ENCODE results near the gene CEP290. TPM values are rescaled to one million over a fixed set of nuclear protein-coding genes. Genes with fewer than 3 reads are reported as not detected.
"Not testable (repeated sequence)": the region's sequence is repeated elsewhere in the genome, so short reads cannot be mapped to it uniquely, and the experiment has no call there.

CEP290 gene
- total RNA-seq, 1 experiment from 2014 or later: 14.1 TPM

GRCh38 chr12:88144037-88144436 is 2.1 kb upstream of the CEP290 start:
- intact Hi-C loops (cut with micrococcal nuclease; ENCODE audit: unreplicated experiment): no loop called here
- H3K27me3 Mint-ChIP-seq (ENCODE audit: unreplicated experiment): no peaks in the 10 kb centered on the region
- H3K36me3 Mint-ChIP-seq (ENCODE audit: insufficient read depth, unreplicated experiment): peaks cover 20% of the 10 kb centered on the region
- H3K9me3 Mint-ChIP-seq (ENCODE audit: low read depth, unreplicated experiment): no peaks in the 10 kb centered on the region
- DNase-seq: no peak
- no peak overlapping the region for H3K27ac Mint-ChIP-seq (ENCODE audit: unreplicated experiment)
- peaks cover 19% of the 10 kb centered on the region for H3K4me1 Mint-ChIP-seq (ENCODE audit: low read depth, unreplicated experiment)
- no peak overlapping the region for H3K4me3 Mint-ChIP-seq (ENCODE audit: low read depth, unreplicated experiment)
- no peak for TF ChIP-seq CTCF (IDR thresholded peaks at IDR 0.05; ENCODE audit: unreplicated experiment)
- CTCF ChIA-PET: no interaction called here
- no TSS peak for BruUV-seq (replicated peaks)

- peak overlapping the region; percentile 92 for H3K4me3 Mint-ChIP-seq (ENCODE audit: low read depth, unreplicated experiment)
- H3K27ac Mint-ChIP-seq (ENCODE audit: unreplicated experiment): peak overlapping the region; percentile 83
- TSS peak; percentile 38 for BruUV-seq (replicated peaks)
- no peaks in the 10 kb centered on the region for H3K27me3 Mint-ChIP-seq (ENCODE audit: unreplicated experiment)
- intact Hi-C loops (cut with micrococcal nuclease; ENCODE audit: unreplicated experiment): no loop called here
- CTCF ChIA-PET: interaction anchor here (1.0 kb wide), 2 partner anchors 251 to 438 kb away, joined by 3 to 5 read pairs; partner anchors contain the start of gene KITLG
- no peaks in the 10 kb centered on the region for H3K9me3 Mint-ChIP-seq (ENCODE audit: low read depth, unreplicated experiment)
- H3K36me3 Mint-ChIP-seq (ENCODE audit: insufficient read depth, unreplicated experiment): peaks cover 20% of the 10 kb centered on the region
- H3K4me1 Mint-ChIP-seq (ENCODE audit: low read depth, unreplicated experiment): peaks cover 19% of the 10 kb centered on the region
- TF ChIP-seq CTCF (IDR thresholded peaks at IDR 0.05; ENCODE audit: unreplicated experiment): no peak
- peak; percentile 19 for DNase-seq
Measured at GRCh38 chr12:88142610-88142991, 713 bp upstream of the CEP290 start.

GRCh38 chr12:88141425-88141773 is 489 bp downstream of the CEP290 start:
- DNase-seq: peak; percentile 2
- CTCF ChIA-PET: interaction anchor here (1.0 kb wide), 2 partner anchors 252 to 439 kb away, joined by 3 to 5 read pairs; partner anchors contain the start of gene KITLG
- TSS peak; percentile 78 for BruUV-seq (replicated peaks)
- peak overlapping the region; percentile 92 for H3K4me3 Mint-ChIP-seq (ENCODE audit: low read depth, unreplicated experiment)
- TF ChIP-seq CTCF (IDR thresholded peaks at IDR 0.05; ENCODE audit: unreplicated experiment): no peak
- no peaks in the 10 kb centered on the region for H3K9me3 Mint-ChIP-seq (ENCODE audit: low read depth, unreplicated experiment)
- intact Hi-C loops (cut with micrococcal nuclease; ENCODE audit: unreplicated experiment): no loop called here
- H3K4me1 Mint-ChIP-seq (ENCODE audit: low read depth, unreplicated experiment): peaks cover 17% of the 10 kb centered on the region
- peaks cover 24% of the 10 kb centered on the region for H3K36me3 Mint-ChIP-seq (ENCODE audit: insufficient read depth, unreplicated experiment)
- H3K27ac Mint-ChIP-seq (ENCODE audit: unreplicated experiment): peak overlapping the region; percentile 83
- H3K27me3 Mint-ChIP-seq (ENCODE audit: unreplicated experiment): no peaks in the 10 kb centered on the region

- H3K27ac Mint-ChIP-seq (ENCODE audit: unreplicated experiment); CTCF ChIA-PET; intact Hi-C loops (cut with micrococcal nuclease; ENCODE audit: unreplicated experiment); DNase-seq; H3K27me3 Mint-ChIP-seq (ENCODE audit: unreplicated experiment); H3K4me1 Mint-ChIP-seq (ENCODE audit: low read depth, unreplicated experiment); BruUV-seq (replicated peaks); H3K9me3 Mint-ChIP-seq (ENCODE audit: low read depth, unreplicated experiment); H3K4me3 Mint-ChIP-seq (ENCODE audit: low read depth, unreplicated experiment): not testable (repeated sequence)
- peaks cover 24% of the 10 kb centered on the region for H3K36me3 Mint-ChIP-seq (ENCODE audit: insufficient read depth, unreplicated experiment)
Measured at GRCh38 chr12:88139711-88140110, 2.2 kb downstream of the CEP290 start.

- H3K27me3 Mint-ChIP-seq (ENCODE audit: unreplicated experiment); BruUV-seq (replicated peaks); H3K4me3 Mint-ChIP-seq (ENCODE audit: low read depth, unreplicated experiment); H3K36me3 Mint-ChIP-seq (ENCODE audit: insufficient read depth, unreplicated experiment); H3K27ac Mint-ChIP-seq (ENCODE audit: unreplicated experiment); CTCF ChIA-PET; DNase-seq; intact Hi-C loops (cut with micrococcal nuclease; ENCODE audit: unreplicated experiment); H3K9me3 Mint-ChIP-seq (ENCODE audit: low read depth, unreplicated experiment): not testable (repeated sequence)
- H3K4me1 Mint-ChIP-seq (ENCODE audit: low read depth, unreplicated experiment): peaks cover 12% of the 10 kb centered on the region
Measured at GRCh38 chr12:88133181-88133580, 8.7 kb downstream of the CEP290 start.
